PC-9 (cell line): Measurements from ENCODE around the gene RAB19.
"Not testable (repeated sequence)": the region's sequence is repeated elsewhere in the genome, so short reads cannot be mapped to it uniquely, and the experiment has no call there.

ENCODE experiments used
- CTCF ChIP-seq: fragments of 200-600 bp; sonication (generic); conservative IDR thresholded peaks from 2 replicates; pipeline ENCODE4 v1.6.1; 2017; ENCODE audit warnings: mixed run types, antibody characterized with exemption, mild to moderate bottlenecking, moderate library complexity
- EZH2 ChIP-seq: fragments of 200-600 bp; sonication (generic); IDR thresholded peaks from 2 replicates; pipeline ENCODE4 v1.8.0; 2017; ENCODE audit warnings: antibody characterized with exemption, low read depth

GRCh38 chr7:140415816-140416215, 12.0 kb downstream of the RAB19 start:
- TF ChIP-seq CTCF, EZH2: not testable (repeated sequence)
